SK-N-SH (cell line): ENCODE measurements around the gene SHF. TPM values are rescaled to one million over a fixed set of nuclear protein-coding genes. Genes with fewer than 3 reads are reported as not detected.

Experiments
- CTCF ChIA-PET: fragments of 300-600, 350-600 bp; formaldehyde crosslinking; extraction: SDS; loops from one replicate; lab custom pipeline; 2021; lab: Yijun Ruan, JAX
- POLR2A ChIA-PET: fragments of 350-600 bp; sonication (Branson Sonifier 250); formaldehyde crosslinking; extraction: SDS; loops from one replicate; lab custom pipeline; 2020; ENCODE audit warnings: antibody characterized with exemption, inconsistent platforms; lab: Yijun Ruan, JAX
- DNase-seq: peaks from one replicate; pipeline ENCODE4 v3.0.0; 2012
- H2AFZ ChIP-seq: fragments of 200-600 bp; sonication (generic); 2 replicates; pipeline ENCODE4 v1.8.1; 2016; ENCODE audit warnings: antibody characterized with exemption, mild to moderate bottlenecking, low read depth
- H3F3A ChIP-seq: fragments of 200-600 bp; sonication (generic); replicated peaks from 2 replicates; pipeline ENCODE3; 2016; ENCODE audit warnings: antibody characterized with exemption, mild to moderate bottlenecking; ENCODE audit not compliant: insufficient read depth
- H3K27ac ChIP-seq, 2 experiments: fragments of 200-500 bp in 1 of 2; fragments of 200-600 bp in 1 of 2; sonication (Bioruptor generic) in 1 of 2; sonication (generic), shearing (Covaris generic) in 1 of 2; 2 replicates each; pipeline versions ENCODE4 v1.5.1 to v1.6.1; 2014 to 2016; ENCODE audit warnings: low read depth in 2 of 2, inconsistent platforms in 1 of 2, low read length in 1 of 2, mild to moderate bottlenecking in 1 of 2, mixed read lengths in 1 of 2
- H3K27me3 ChIP-seq: fragments of 200-600 bp; sonication (generic), shearing (Covaris generic); 2 replicates; pipeline ENCODE4 v1.6.1; 2016; ENCODE audit warnings: mixed run types; ENCODE audit not compliant: insufficient read depth
- H3K36me3 ChIP-seq, 2 experiments: fragments of 200-500 bp in 1 of 2; fragments of 200-600 bp in 1 of 2; sonication (Bioruptor generic) in 1 of 2; sonication (generic) in 1 of 2; replicated peaks in 1 of 2; 2 replicates each; pipeline versions ENCODE3 to v1.5.1; 2014 to 2016; ENCODE audit warnings: low read length in 1 of 2, mild to moderate bottlenecking in 1 of 2; ENCODE audit not compliant: insufficient read depth in 2 of 2, control insufficient read depth in 1 of 2
- H3K4me1 ChIP-seq, 2 experiments: fragments of 200-500 bp in 1 of 2; fragments of 200-600 bp in 1 of 2; sonication (Bioruptor generic) in 1 of 2; sonication (generic), shearing (Covaris generic) in 1 of 2; 2 replicates each; pipeline versions ENCODE4 v1.5.1 to v1.6.1; 2014 to 2016; ENCODE audit warnings: low read depth in 1 of 2, low read length in 1 of 2, mixed run types in 1 of 2; ENCODE audit not compliant: insufficient read depth in 2 of 2, control insufficient read depth in 1 of 2
- H3K4me2 ChIP-seq: fragments of 200-600 bp; sonication (generic), shearing (Covaris generic); 2 replicates; pipeline ENCODE4 v1.6.1; 2017; ENCODE audit warnings: mixed run types
- H3K4me3 ChIP-seq, 2 experiments: fragments of 200-500 bp in 1 of 2; fragments of 200-600 bp in 1 of 2; sonication (Bioruptor generic) in 1 of 2; sonication (generic), shearing (Covaris generic) in 1 of 2; 2 replicates each; pipeline versions ENCODE4 v1.5.1 to v1.8.1; 2014 to 2016; ENCODE audit warnings: low read depth in 2 of 2, inconsistent platforms in 1 of 2, low read length in 1 of 2, mild to moderate bottlenecking in 1 of 2, mixed read lengths in 1 of 2, moderate library complexity in 1 of 2
- H3K79me2 ChIP-seq: fragments of 200-600 bp; sonication (generic); 2 replicates; pipeline ENCODE4 v1.8.1; 2017; ENCODE audit warnings: mild to moderate bottlenecking; ENCODE audit not compliant: insufficient read depth
- H3K9ac ChIP-seq: fragments of 200-600 bp; sonication (generic); 2 replicates; pipeline ENCODE4 v1.6.1; 2017; ENCODE audit warnings: mixed run types
- H3K9me2 ChIP-seq: fragments of 200-600 bp; sonication (generic); 2 replicates; pipeline ENCODE4 v1.6.1; 2017; ENCODE audit warnings: mixed run types
- H3K9me3 ChIP-seq: fragments of 200-600 bp; sonication (generic); 2 replicates; pipeline ENCODE4 v1.6.1; 2017; ENCODE audit warnings: mixed run types, mild to moderate bottlenecking, moderate library complexity
- H4K20me1 ChIP-seq: fragments of 200-600 bp; sonication (generic); 2 replicates; pipeline ENCODE4 v1.6.1; 2017; ENCODE audit warnings: mild to moderate bottlenecking, mixed run types; ENCODE audit not compliant: insufficient read depth
- CTCF ChIP-seq: fragments of 200-600 bp; sonication (generic); IDR thresholded peaks from 2 replicates; pipeline ENCODE4 v1.6.1; 2017; ENCODE audit warnings: antibody characterized with exemption, mild to moderate bottlenecking, moderate library complexity
- FOXJ3 ChIP-seq: sonication (generic); formaldehyde crosslinking; IDR thresholded peaks from 2 replicates; pipeline ENCODE4 v1.5.1; 2020; ENCODE audit warnings: mild to moderate bottlenecking, missing genetic modification reagents
- FOXM1 ChIP-seq: IDR thresholded peaks from 2 replicates; pipeline ENCODE4 v1.4.0; 2012; ENCODE audit warnings: low read depth, mild to moderate bottlenecking
- GATA2 ChIP-seq: sonication (generic); formaldehyde crosslinking; IDR thresholded peaks from 2 replicates; pipeline ENCODE4 v1.5.0; 2020; ENCODE audit warnings: mild to moderate bottlenecking, missing genetic modification reagents
- IRF3 ChIP-seq: fragments of 150-350 bp; IDR thresholded peaks from 2 replicates; pipeline ENCODE4 v1.6.1; 2016; ENCODE audit warnings: mild to moderate bottlenecking, low read depth, low read length
- JUND ChIP-seq: IDR thresholded peaks from 2 replicates; pipeline ENCODE4 v1.4.0; 2012
- NFIC ChIP-seq: IDR thresholded peaks from 2 replicates; pipeline ENCODE4 v1.4.0; 2012; ENCODE audit warnings: borderline replicate concordance
- PBX3 ChIP-seq: IDR thresholded peaks from 2 replicates; pipeline ENCODE4; 2012
- POLR2AphosphoS5 ChIP-seq: IDR thresholded peaks from 2 replicates; pipeline ENCODE4 v1.6.1; 2012; ENCODE audit warnings: low read depth, low read length
- RXRA ChIP-seq: IDR thresholded peaks from 2 replicates; pipeline ENCODE4 v1.4.0; 2012; ENCODE audit warnings: low read depth, mild to moderate bottlenecking, borderline replicate concordance
- TAF1 ChIP-seq: IDR thresholded peaks from 2 replicates; pipeline ENCODE4 v1.6.1; 2012; ENCODE audit warnings: low read depth, mild to moderate bottlenecking, low read length, moderate library complexity, borderline replicate concordance
- TCF12 ChIP-seq: IDR thresholded peaks from 2 replicates; pipeline ENCODE4 v1.4.0; 2012
- TEAD4 ChIP-seq: IDR thresholded peaks from 2 replicates; pipeline ENCODE4 v1.4.0; 2012; ENCODE audit warnings: mild to moderate bottlenecking, borderline replicate concordance; ENCODE audit not compliant: insufficient read depth
- USF2 ChIP-seq: fragments of 150-350 bp; IDR thresholded peaks from 2 replicates; pipeline ENCODE4 v1.6.1; 2017; ENCODE audit warnings: antibody characterized with exemption, low read length, low read depth, borderline replicate concordance
- YY1 ChIP-seq: IDR thresholded peaks from 2 replicates; pipeline ENCODE4 v1.4.0; 2012; ENCODE audit warnings: low read depth, mild to moderate bottlenecking
- WGBS: methylation state at CpG from one replicate; pipeline ENCODE4 v1.1.6; 2017; ENCODE audit warnings: low lambda C conversion rate; 5-methylcytosine and 5-hydroxymethylcytosine counted together
- polyA plus RNA-seq, 3 experiments: library from polyadenylated mRNA; depleted of rRNA; stranded (reverse); fragments of >200 nt; gene quantifications; 2 replicates each; pipeline ENCODE4 v1.2.3, GENCODE V29; 2012

The SHF gene
- polyA plus RNA-seq, 1 of the 3 experiments (the other 2 are of a cell fraction): 5.5 TPM

- Histone ChIP-seq H3K4me3 (no peak overlapping the region), H3K9ac (no peak overlapping the region), H2AFZ (no peak overlapping the region), H4K20me1 (no peaks in the 10 kb centered on the region), H3K36me3 (no peaks in the 10 kb centered on the region), H3K9me2 (no peaks in the 10 kb centered on the region), H3K4me2 (no peak overlapping the region), H3F3A (no peaks in the 10 kb centered on the region), H3K79me2 (no peaks in the 10 kb centered on the region)
- DNase-seq: no peak
- 84% methylated on average over 10 of the region's 10 CpGs for WGBS
- no peak for TF ChIP-seq TCF12
- no peak for TF ChIP-seq TAF1
- no peak for TF ChIP-seq YY1
- TF ChIP-seq, all 33 proteins: peak for 0
- peaks cover 0 to 10% of the 10 kb centered on the region in 2 experiments; a peak in 1 of 4 replicates for H3K4me1 ChIP-seq
- ChIA-PET POLR2A (no interaction called here), CTCF (interaction anchor here (1.1 to 3.2 kb wide), 4 partner anchors 22 to 317 kb away, joined by 3 to 14 read pairs (median 6); no protein-coding TSS in a partner anchor)
- H3K27me3 ChIP-seq: no peaks in the 10 kb centered on the region
- H3K27ac ChIP-seq: no peak overlapping the region
- no peaks in the 10 kb centered on the region for H3K9me3 ChIP-seq
Observed at GRCh38 chr15:45140557-45141250, 47.1 kb downstream of the SHF start.

GRCh38 chr15:45139770-45140169 lies 48.0 kb downstream of the SHF start:
- Histone ChIP-seq H3K4me1 (peaks cover 0 to 10% of the 10 kb centered on the region in 2 experiments; a peak in 1 of 4 replicates), H3K79me2 (no peaks in the 10 kb centered on the region), H3F3A (no peaks in the 10 kb centered on the region), H3K27me3 (no peaks in the 10 kb centered on the region), H3K4me2 (no peak overlapping the region), H3K9me3 (no peaks in the 10 kb centered on the region), H3K27ac (no peak overlapping the region), H4K20me1 (no peaks in the 10 kb centered on the region), H3K4me3 (no peak overlapping the region), H3K9ac (no peak overlapping the region), H2AFZ (no peak overlapping the region), H3K9me2 (no peaks in the 10 kb centered on the region), H3K36me3 (no peaks in the 10 kb centered on the region)
- 83% methylated on average over 6 of the region's 6 CpGs for WGBS
- ChIA-PET CTCF (interaction anchor here (1.7 kb wide), 1 partner anchor 22 kb away, joined by 8 read pairs; no protein-coding TSS in a partner anchor), POLR2A (interaction anchor here (1.1 to 1.6 kb wide), 2 partner anchors 10 to 262 kb away, joined by 3 to 6 read pairs; a partner anchor contains a TSS)
- DNase-seq: no peak
- no peak for TF ChIP-seq RXRA
- TF ChIP-seq TEAD4: no peak
- TF ChIP-seq GATA2 (CRISPR knock-in tag): no peak
- TF ChIP-seq NFIC: no peak
- TF ChIP-seq FOXM1: no peak
- TF ChIP-seq USF2: no peak
- no peak for TF ChIP-seq IRF3
- no peak for TF ChIP-seq FOXJ3 (CRISPR knock-in tag)
- no peak for TF ChIP-seq PBX3
- TF ChIP-seq POLR2AphosphoS5: no peak
- TF ChIP-seq JUND: no peak
- no peak for TF ChIP-seq CTCF
- TF ChIP-seq, all 33 proteins: peak for 0
